NCI-H187 (cell line): ENCODE data around the gene CAMSAP3.

ENCODE experiments used
- DNase-seq, 2 experiments: peaks; one replicate each; lab custom pipeline; 2025; lab: John Stamatoyannopoulos, UW

Gene CAMSAP3

GRCh38 chr19:7578127-7578526 lies 17.5 kb upstream of the CAMSAP3 start:
- DNase-seq = no peak

- no peak for DNase-seq
Measured at GRCh38 chr19:7579182-7579581, 16.5 kb upstream of the CAMSAP3 start.

GRCh38 chr19:7582446-7582845 lies 13.2 kb upstream of the CAMSAP3 start:
- DNase-seq = no peak

GRCh38 chr19:7589822-7590221 lies 5.8 kb upstream of the CAMSAP3 start:
- DNase-seq = no peak

GRCh38 chr19:7590256-7590655 lies 5.4 kb upstream of the CAMSAP3 start:
- no peak for DNase-seq

- no peak for DNase-seq
Measured at GRCh38 chr19:7596211-7596937, 711 bp downstream of the CAMSAP3 start.

GRCh38 chr19:7597689-7598088 lies 2.0 kb downstream of the CAMSAP3 start:
- no peak for DNase-seq

- no peak for DNase-seq
Measured at GRCh38 chr19:7598180-7598579, 2.5 kb downstream of the CAMSAP3 start.

GRCh38 chr19:7600721-7601120 lies 5.1 kb downstream of the CAMSAP3 start:
- no peak for DNase-seq

- no peak for DNase-seq
Measured at GRCh38 chr19:7602240-7602934, 6.7 kb downstream of the CAMSAP3 start.

- no peak for DNase-seq
Measured at GRCh38 chr19:7602935-7603497, 7.4 kb downstream of the CAMSAP3 start.

- no peak for DNase-seq
Measured at GRCh38 chr19:7603919-7604318, 8.3 kb downstream of the CAMSAP3 start.

GRCh38 chr19:7605490-7606222 lies 10.0 kb downstream of the CAMSAP3 start:
- DNase-seq = no peak

- DNase-seq = no peak
Measured at GRCh38 chr19:7606289-7606688, 10.6 kb downstream of the CAMSAP3 start.

GRCh38 chr19:7607212-7607873 lies 11.7 kb downstream of the CAMSAP3 start:
- DNase-seq = no peak

- DNase-seq = no peak
Measured at GRCh38 chr19:7607874-7608560, 12.4 kb downstream of the CAMSAP3 start.

- DNase-seq = no peak
Measured at GRCh38 chr19:7610491-7611240, 15.0 kb downstream of the CAMSAP3 start.

- no peak for DNase-seq
Measured at GRCh38 chr19:7611541-7612279, 16.0 kb downstream of the CAMSAP3 start.

GRCh38 chr19:7612282-7613274 lies 16.9 kb downstream of the CAMSAP3 start:
- DNase-seq = no peak
